ENCODE results near the gene RAPSN.

DNA sequence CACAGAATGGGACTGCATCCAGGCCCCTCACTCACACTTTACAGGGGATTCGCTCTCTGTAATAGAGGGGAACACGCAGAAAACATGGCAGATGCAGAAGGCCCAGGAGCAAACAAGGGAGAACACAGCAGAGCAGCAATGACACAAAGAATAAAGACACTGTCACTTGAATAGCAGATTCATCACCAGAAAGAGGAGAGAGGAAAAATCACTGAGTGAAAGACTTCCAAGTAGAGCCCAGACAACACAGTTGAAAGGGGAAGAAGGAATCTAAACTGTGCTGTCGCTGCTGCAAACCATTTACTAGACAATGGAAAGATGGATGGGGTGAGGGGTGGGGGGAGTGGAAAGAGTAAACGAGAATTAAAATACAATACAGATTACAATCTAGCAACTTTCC lies 28.8 kb upstream of the RAPSN start:
- TF ChIP-seq, protein P1, sequence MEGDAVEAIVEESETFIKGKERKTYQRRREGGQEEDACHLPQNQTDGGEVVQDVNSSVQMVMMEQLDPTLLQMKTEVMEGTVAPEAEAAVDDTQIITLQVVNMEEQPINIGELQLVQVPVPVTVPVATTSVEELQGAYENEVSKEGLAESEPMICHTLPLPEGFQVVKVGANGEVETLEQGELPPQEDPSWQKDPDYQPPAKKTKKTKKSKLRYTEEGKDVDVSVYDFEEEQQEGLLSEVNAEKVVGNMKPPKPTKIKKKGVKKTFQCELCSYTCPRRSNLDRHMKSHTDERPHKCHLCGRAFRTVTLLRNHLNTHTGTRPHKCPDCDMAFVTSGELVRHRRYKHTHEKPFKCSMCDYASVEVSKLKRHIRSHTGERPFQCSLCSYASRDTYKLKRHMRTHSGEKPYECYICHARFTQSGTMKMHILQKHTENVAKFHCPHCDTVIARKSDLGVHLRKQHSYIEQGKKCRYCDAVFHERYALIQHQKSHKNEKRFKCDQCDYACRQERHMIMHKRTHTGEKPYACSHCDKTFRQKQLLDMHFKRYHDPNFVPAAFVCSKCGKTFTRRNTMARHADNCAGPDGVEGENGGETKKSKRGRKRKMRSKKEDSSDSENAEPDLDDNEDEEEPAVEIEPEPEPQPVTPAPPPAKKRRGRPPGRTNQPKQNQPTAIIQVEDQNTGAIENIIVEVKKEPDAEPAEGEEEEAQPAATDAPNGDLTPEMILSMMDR (conservative IDR thresholded peaks at IDR 0.05; ENCODE audit: low read depth, low read length): no peak
- no peak for TF ChIP-seq EZH2 (IDR thresholded peaks at IDR 0.05; ENCODE audit: borderline replicate concordance, low read depth, low read length, poor library complexity, severe bottlenecking)
